CD4-positive, alpha-beta T cell treated with Interleukin-12 subunit alpha and Interleukin-12 subunit beta, for 1 hour (primary cell): ENCODE results near the gene RSPO4.

Experiments
- DNase-seq: peaks from one replicate; pipeline ENCODE4 v3.0.0-alpha.2; 2020

The RSPO4 gene

GRCh38 chr20:940926-941325 is 61.2 kb downstream of the RSPO4 start:
- no peak for DNase-seq

- no peak for DNase-seq
Measured at GRCh38 chr20:939606-940005, 62.5 kb downstream of the RSPO4 start.

- no peak for DNase-seq
Measured at GRCh38 chr20:934186-934840, 67.8 kb downstream of the RSPO4 start.

- DNase-seq, result no peak
Measured at GRCh38 chr20:933029-933428, 69.1 kb downstream of the RSPO4 start.

GRCh38 chr20:931401-931800 is 70.7 kb downstream of the RSPO4 start:
- DNase-seq, result no peak

- DNase-seq, result no peak
Measured at GRCh38 chr20:926670-927069, 75.4 kb downstream of the RSPO4 start.

GRCh38 chr20:925516-925915 is 76.6 kb downstream of the RSPO4 start:
- DNase-seq, result no peak

- no peak for DNase-seq
Measured at GRCh38 chr20:924639-925038, 77.5 kb downstream of the RSPO4 start.

- DNase-seq, result no peak
Measured at GRCh38 chr20:922781-923180, 79.3 kb downstream of the RSPO4 start.

- no peak for DNase-seq
Measured at GRCh38 chr20:921068-921467, 81.0 kb downstream of the RSPO4 start.

- no peak for DNase-seq
Measured at GRCh38 chr20:920311-920710, 81.8 kb downstream of the RSPO4 start.

GRCh38 chr20:919491-919916 is 82.6 kb downstream of the RSPO4 start:
- DNase-seq, result no peak

GRCh38 chr20:917416-917815 is 84.7 kb downstream of the RSPO4 start:
- DNase-seq, result no peak

GRCh38 chr20:916825-917224 is 85.3 kb downstream of the RSPO4 start:
- DNase-seq, result no peak

GRCh38 chr20:916125-916799 is 85.8 kb downstream of the RSPO4 start, which contains the start of gene ANGPT4:
Gene ANGPT4 (minus strand): TSS chr20:916334. CDS start chr20:916214, 120 bp downstream.
- no peak for DNase-seq

- no peak for DNase-seq
Measured at GRCh38 chr20:914727-915498, 87.2 kb downstream of the RSPO4 start.

GRCh38 chr20:913306-913849 is 88.7 kb downstream of the RSPO4 start:
- DNase-seq, result no peak

- peak; percentile 16 for DNase-seq
Measured at GRCh38 chr20:911882-912600, 90.1 kb downstream of the RSPO4 start.

- DNase-seq, result no peak
Measured at GRCh38 chr20:910870-911770, 91.0 kb downstream of the RSPO4 start.

GRCh38 chr20:910132-910869 is 91.8 kb downstream of the RSPO4 start:
- DNase-seq, result no peak

GRCh38 chr20:909641-910040 is 92.5 kb downstream of the RSPO4 start:
- no peak for DNase-seq
